ENCODE measurements around the gene MAPK8IP2.
"Not testable (repeated sequence)": the region's sequence is repeated elsewhere in the genome, so short reads cannot be mapped to it uniquely, and the experiment has no call there.

DNA sequence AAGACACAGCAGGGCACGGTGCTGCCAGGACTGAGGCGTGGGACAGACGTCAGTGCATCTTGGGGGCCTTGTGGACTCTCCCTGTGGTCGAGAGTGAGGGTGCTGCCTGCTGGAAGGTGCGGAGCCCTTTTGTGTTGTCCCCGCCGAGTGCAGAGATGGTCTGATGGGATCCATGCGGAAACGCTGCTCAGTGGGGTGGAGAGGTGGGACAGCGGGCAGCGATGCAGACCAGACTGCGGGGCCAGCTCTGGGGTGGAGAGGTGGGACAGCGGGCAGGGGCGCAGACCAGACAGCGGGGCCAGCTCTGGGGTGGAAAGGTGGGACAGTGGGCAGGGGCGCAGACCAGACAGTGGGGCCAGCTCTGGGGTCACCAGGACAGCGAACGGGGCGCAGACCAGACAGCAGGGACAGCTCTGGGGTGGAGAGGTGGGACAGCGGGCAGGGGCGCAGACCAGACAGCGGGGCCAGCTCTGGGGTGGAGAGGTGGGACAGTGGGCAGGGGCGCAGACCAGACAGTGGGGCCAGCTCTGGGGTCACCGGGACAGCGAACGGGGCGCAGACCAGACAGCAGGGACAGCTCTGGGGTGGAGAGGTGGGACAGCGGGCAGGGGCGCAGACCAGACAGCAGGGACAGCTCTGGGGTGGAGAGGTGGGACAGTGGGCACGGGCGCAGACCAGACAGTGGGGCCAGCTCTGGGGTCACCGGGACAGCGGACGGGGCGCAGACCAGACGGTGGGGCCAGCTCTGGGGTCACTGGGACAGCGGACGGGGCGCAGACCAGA lies 7.7 kb downstream of the MAPK8IP2 start:
- not testable (repeated sequence) for TF ChIP-seq YY1 (IDR thresholded peaks at IDR 0.05; ENCODE audit: insufficient read depth, insufficient read length); SUZ12 (IDR thresholded peaks at IDR 0.05; ENCODE audit: extremely low read depth, insufficient read depth, insufficient read length); ZNF274 (IDR thresholded peaks at IDR 0.05; ENCODE audit: low read depth, low read length)
